CD1c-positive myeloid dendritic cell (primary cell): ENCODE measurements around the gene CSMD2.

Source experiments
- DNase-seq: peaks from one replicate; pipeline ENCODE4 v3.0.0-alpha.2; 2016; ENCODE audit errors: extremely low spot score

The CSMD2 gene

DNA sequence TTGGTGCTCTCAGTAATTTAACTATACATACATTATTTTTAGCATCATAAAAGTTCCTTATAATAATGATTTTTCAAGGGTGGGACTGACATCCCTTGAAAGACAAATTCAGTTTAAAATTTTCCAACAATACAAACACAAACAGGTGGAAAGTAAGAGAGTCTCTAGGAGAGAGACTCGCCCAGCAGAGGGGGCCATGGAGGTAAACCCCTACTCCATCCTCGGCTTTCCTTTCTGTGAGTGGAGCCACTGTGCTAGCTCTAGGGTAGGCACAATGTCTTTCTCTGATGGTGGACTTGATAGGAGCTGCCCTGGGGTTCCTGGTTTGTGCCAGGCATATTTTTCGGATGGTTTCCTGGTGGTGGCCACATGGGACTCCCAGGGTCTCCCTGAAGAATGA lies 8.3 kb downstream of the CSMD2 start:
- DNase-seq: no peak

DNA sequence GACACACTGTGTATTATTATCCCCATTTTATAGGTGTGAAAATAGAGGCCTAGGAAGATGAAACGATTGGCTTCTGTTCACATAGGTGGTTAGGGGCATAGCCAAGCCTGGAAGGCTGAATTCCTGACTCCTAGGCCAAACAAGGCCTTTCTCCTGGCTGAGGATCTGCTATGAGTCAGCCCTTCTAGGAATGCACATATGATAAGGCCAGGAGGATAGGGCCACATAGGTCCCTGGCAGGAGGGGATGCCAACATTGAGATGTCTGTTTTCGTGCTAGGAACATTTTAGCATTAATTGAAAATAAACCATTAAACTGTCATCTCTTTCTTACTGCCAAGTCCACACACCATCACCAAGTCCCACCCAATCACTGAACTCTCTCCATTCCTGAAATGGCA lies 9.2 kb downstream of the CSMD2 start:
- DNase-seq: no peak

DNA sequence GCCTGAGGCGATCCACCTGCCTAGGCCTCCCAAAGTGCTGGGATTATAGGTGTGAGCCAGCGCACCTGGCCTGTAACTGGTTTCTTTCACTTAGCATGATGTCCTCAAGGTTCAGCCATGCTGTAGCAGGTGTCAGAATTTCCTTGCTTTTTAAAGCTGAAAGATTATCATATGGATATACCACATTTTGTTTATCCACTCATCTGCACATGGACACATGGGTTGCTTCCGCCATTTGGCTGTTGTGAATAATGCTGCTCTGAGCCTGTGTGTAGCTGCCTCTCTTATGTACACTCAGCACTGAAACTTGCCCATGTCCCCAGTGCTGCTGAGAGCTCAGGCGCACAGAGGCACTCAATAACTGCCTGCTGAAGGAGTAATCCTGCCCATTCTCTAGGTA lies 11.8 kb downstream of the CSMD2 start:
- DNase-seq: no peak

DNA sequence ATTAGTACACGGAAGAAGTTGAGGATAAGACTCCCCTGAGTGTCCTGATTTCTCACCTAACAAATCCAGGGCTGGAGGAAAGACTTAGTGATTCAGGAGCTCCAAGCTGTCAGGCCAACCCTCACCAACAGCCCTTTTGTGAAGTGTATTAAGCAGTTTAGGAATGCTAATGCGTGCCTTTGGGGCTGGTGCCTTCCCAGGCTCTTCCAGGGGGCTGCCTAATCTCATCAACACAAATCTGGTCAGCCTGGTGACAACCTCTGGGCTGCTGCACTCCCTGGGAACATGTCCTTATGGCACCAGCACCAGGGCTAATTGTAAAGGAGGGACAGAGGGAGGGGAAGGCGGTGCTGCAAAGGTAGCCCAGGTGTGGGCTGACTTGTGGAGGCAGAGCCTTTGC lies 15.5 kb downstream of the CSMD2 start:
- DNase-seq: no peak

DNA sequence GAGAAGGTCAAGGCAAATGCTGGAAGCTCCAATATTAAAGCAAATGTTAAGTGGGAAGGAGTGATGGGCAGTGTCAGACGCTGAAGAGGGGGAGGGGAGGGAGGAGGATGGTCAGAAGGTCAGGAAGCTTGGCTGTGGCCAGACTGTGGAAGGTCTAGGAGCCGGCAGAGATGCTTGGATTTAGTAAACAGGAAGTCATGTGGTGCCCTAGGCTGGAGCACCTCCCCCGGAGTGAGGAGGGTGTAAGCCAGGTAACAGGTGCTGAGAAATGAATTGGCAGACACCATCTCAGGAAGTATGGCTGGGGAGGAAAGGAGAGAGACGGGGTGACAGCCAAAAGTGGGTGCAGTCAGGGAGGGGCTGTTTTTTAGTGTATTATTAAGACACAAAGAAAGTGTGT lies 17.7 kb downstream of the CSMD2 start:
- DNase-seq: no peak

DNA sequence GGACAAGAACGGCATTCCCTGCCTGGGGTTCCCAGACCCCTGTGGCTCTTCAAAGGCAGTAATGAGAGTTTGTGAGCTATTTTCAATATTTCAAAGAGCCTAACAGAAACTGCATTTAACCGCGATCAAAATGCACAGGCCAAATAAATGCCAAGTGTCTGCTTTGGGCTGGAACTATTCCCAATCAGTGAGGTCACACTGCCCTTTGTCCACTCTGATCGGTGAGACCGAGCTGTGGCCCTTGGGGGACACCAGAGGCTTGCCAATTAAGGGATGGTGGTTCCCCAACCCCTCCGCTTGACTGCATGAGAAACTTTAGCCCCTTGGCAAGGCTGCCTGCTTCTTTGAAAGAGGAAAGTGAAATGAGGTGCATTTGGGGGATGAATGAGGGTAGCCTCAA lies 20.3 kb downstream of the CSMD2 start:
- no peak for DNase-seq

DNA sequence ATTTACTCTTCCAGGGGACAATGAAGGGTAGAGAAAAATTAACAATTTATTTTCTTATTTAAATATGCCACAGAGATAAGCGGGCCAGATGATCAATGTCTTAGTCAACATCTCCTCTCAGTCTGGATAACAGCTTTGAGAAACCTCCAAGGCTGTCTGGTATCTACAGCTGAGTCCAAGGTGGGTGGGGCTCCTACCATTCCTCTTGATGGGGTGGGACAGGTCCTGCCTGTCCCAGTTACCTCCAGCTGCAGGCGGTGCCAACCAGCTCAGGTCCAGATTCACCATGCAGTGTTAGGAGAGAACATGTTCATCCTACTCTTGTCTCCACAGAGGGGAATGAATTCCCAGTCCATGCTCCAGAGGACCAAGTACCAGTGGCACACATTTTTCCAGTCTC lies 21.1 kb downstream of the CSMD2 start:
- DNase-seq: no peak

DNA sequence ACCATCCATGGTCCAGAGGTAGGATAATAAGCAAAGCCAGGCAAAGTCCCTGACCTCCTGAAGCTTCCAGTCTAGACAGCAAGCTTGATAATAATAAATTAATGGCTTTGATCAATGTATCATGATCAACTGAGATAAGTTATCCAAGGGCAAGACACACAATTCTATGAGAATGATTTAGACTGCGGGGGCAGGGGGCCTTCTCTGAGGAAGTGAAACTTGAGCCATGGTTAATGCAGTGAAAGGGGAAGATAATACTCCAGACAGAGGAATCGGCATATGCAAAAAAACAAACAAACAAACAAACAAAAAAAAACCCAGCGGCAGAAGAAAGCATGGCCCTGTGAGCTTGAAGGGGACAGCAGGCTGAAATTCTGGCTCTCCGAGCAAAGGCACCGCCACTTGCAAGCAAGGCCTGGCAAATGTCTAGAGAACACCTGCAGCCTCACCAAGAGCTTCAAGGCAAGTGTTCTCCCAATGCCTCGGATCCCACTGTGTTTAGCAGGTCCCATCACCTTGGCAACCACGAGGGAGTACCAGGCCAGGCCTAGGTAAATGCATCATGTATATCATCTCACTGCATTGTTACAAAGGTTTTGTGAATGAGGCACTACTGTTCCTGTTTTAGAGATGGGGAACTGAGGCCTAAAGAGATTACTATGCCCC lies 24.9 kb downstream of the CSMD2 start:
- DNase-seq: peak; percentile 13

DNA sequence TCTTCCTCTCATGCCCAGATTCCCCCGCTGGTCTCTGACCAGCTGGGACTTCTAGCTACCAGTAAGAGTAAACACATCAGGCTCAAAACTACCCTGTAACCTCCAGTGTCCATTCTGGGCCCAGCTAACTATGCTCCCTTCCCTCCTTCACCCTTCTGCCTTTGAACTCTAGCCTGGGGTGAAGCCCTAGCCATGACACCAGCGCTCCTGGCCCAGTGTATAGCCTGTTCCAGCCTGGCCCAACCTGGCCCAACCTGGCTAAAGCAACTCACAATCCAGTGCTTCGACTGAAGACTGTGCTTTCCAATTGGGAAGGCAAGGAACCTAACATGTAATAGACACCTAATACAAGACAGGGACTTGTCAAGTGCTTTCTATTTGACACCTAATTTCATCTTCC lies 27.6 kb downstream of the CSMD2 start:
- DNase-seq: no peak

DNA sequence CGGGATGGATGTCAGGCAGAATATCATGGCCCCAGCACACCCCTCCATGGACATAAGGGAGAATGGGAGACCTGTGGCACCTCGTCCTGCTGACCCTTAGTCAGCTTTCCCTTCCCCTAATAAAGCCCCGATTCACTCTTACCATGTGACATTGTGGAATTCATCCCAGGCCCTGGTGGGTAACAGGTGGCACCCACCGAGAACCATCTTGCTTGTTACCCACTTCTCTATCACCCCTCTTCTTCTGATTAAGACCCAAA lies 32.9 kb downstream of the CSMD2 start:
- DNase-seq: no peak

DNA sequence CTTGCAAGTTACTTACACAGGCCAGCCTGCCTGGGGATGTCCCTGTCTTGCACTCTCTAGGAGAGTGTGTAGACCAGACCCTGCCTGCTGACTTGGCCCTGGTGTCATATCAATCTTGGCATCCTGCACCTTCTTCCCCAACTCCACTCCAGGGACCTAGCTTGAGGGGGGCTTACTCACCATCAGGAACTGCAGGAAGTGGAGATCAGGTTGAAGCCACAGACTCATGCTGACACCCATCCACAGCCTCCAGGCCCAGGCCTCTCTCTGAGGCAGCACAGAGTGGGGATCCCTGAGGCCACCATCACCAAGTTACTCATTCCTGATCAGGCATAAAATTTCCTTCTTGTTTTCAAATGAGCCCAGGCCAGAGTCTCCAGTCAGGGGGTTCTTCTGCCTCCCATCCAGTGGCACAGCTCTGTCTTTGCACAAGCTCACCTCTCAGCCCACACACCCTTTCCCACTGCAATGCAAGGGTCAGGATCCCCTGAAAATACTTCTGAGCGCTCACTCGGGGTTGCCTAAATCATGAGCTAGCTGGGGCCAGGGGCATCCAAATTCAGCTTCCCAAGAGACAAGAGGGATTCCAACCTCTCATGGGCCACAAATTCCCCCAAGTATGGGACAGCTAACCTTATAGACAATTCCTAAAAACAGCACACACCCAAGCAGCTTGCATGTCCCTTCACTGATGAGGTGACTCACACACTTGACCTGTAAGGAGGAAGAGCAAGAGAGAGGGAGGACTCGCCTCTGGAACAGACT lies 33.5 kb downstream of the CSMD2 start:
- no peak for DNase-seq

DNA sequence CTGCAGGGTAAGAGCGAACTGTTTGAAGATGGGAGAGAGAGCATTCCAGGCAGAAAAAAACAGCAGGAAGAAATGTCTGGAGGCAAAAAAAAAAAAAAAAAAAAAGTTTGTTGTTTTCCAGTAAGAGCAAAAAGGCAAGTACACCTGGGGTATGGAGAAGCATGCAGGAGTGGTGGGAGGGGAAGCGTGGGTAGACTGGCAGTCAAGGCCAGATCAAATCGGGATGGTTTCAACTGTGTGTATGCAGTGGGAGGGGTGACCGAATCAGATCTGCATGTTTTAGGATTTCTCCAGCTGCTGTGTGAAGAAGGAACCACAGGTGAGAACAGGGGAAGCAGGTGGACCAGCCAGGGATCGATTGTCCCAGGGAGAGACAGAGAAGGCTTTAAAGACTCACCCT lies 34.7 kb downstream of the CSMD2 start:
- DNase-seq: no peak

DNA sequence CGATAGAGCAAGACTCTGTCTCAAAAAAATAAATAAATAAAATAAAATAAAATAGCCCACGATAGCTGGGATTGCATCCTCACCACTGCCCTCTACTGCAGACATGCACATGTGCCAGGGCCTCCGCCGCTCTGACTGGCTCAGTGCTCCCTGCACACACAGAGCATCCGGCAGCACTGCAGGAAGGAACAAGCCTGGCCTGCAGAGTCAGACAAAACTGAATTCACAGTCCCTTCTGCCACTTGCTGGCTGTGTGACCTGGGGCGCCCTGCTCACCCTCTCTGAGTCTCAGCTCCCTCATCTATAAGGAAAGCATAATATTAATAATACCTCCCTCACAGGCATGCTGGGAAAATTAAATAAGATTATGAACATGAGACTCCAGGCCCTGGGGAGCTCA lies 35.4 kb downstream of the CSMD2 start:
- no peak for DNase-seq

DNA sequence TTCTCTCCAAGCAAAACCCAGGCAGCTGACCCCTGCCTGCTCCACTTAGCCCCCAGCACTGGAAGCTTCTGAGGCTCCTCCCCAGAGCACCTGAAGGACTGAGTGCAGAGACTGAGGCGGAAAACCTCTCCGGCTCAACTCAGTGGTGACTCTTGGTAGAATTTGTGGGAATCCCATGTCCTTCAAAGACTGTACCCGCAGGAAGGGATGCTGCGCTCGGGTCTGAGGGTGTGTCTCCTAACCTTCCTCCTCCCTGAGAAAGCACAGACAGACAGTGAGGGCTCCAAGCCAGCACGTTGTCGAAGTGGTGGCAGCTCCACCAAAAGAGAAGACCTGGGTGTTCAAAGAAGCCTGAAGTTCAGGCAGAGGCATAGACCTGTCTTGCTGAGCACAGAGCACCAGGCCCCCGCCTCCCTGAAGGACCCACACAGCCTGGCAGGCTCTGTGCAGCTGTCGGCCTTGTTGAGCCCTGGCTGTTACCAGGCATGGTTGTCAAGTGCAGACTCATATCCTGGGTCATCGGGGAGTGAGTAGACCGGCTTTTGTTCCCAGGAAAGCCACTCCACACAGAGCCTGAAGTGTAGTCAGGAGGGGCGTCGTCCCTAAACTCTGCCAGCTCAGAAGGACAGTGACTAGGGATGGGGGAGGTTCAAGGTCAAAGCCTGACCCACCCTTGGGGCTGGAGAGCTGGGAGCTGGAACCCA lies 36.7 kb downstream of the CSMD2 start:
- DNase-seq: no peak

DNA sequence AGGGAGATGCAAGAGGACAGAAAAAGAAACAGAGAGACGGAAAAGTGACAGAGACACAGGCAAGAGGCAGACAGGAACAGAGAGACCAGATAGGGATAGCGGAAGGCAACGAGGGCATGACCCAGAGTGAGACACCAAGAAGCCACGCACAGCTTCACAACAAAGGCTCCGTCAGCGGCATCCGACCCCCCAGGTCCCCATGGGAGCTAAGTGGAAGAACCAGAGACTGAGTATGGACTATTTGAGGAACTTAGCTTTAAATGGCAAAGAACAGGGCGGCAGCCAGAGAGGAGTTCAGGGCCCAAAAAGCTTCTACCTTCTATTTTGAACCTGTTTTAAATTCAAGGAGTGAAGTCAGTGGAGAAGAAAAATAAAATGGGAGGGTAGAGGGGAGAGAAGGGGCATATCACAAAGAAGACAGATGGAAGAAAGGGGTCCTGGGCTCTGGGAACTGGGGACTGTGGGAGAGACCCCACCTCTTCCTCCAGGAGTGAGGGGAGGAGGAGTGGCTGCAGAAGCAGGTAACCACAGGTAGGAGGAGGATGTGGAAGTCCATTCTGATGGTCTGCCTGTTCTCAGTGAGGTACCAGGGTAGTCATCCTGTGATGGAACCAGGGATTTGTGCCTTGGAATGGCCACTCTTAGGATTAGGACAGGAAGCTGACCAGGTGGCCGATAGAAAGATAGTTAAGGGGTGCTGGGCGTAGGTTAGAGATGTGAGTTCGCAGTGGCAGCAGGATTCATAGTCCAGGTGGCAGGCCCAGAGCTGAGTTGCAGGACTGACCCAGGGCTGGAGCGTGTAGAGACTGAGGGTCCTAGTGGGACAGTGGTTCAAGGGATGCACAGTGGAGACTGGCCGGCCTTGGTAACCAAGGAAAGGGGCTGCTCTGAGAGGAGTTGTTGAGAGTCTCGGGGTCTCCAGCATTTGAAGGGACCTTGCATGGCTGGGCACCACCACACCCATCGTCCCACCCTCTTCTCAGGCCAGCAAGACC lies 37.7 kb downstream of the CSMD2 start:
- DNase-seq: no peak

DNA sequence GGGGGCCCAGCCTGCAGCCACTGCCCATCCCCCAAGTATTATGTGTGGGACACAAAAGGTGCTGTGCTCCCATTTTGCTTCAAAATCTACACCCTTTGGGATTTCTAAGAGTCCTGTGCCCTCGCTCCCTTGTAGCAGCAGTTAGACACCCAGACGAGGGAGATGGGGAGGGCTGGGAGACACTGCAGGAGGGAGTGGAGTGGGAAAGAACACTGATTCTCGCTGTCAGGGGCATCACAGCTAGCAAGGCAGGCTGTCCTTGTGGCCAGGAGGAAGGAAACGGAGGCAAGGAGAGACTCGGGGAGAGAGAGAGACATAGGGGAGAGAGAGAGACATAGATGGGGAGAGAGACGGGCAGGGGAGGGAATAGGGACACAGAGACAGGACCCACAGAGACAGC lies 38.5 kb downstream of the CSMD2 start:
- DNase-seq: no peak

DNA sequence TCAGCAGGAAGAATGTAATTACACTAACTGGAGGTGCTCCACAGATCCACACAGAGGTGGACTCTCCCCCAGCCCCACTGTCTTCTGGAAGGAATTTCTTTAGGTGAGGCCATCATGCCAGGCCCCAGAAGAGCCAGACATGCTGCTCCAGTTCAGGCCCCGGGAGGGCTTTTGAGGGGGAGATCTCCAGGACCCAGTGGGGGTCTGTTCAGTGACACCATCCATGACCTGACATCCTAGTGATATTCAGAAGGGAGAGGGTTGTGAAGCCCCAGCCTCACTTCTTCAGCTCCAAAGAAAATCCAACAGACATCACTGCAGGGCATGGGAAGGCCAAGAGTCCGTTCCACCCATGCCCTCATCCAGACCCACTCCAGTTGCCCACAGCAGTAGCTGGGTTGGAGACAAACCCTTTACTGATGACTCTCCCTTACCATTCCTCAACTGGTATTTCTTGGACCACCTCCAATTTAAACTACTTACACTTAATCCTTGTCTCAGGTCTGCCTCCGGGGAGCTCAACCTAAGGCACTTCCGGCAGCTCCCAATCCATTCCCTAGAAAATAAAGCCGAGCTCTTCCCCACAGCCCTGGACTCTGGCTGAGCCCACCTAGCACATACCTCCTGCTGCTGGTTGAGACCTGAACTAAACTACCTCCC lies 39.2 kb downstream of the CSMD2 start:
- no peak for DNase-seq

DNA sequence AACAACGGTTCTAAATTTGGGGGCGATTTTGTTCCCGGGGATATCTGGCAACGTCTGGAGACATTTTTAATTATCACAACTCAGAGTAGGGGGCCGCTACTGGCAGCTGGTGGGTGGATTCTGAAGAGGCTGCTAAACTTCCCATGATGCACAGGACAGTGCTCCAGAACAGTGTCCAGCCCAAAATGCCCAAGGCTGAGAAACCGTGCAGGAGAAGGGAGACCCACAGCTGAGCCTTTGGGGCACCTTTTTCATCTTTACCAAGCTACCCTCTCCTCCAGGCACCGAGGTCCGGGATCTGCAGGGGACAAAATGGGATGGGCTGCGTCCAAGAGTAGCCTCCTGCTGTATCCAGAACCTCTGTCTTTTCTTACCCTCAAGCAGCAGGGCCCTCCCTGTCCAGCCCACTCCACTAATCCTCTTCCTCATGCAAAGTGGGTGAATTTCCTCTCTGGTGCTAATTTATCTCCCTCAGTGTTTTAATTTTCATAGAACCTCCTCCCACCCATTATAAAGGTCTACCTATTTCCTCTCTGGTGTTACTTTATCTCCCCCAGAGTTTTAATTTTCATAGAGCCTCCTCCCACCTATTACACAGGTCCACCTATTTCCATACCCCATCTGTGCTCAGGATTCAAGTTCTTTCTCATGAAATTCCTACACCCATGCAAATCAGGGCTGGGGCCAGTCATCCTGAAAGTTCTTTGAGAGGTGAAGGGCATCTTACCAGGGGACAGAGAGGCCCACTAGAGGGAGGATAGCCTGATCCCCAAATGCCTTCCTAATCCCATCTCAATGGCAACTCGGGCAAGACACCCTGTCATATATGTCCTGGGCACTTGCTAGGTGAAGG lies 42.7 kb downstream of the CSMD2 start:
- no peak for DNase-seq

DNA sequence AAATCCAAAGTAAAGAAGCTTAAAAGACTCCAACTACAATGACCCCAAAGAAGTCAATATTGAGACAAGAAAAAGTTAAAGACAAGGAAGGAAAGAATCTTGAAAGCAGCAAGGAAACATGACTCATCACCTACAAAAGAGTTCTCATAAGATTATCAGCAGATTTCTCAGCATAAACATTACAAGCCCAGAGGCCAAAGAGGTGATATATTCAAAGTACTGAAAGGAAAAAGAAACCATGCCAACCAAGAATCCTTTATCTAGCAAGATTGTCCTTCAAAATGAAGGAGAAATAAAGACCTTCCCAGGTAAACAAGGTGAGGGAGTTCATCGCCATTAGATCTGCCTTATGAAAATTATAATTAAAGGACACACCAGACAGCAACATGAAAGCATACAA lies 49.8 kb downstream of the CSMD2 start:
- DNase-seq: no peak

DNA sequence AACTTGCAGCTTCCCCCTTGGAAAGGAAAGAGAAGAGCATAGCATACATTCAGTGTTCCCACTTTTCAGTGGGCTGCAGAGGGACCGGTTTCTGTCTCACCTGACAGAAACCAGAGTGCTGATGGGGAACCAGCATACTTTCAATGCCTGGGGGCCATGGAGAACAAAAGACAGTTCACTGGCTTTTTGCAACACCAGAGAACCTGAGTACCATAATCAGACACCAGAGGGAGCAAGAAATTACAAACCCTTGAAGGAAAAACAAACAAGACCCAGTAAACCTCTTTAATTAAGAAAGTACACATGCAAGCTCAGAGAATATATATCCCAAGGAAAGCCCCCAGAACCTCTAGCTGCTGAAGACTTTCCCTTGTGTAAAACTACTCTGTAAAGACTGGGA lies 51.1 kb downstream of the CSMD2 start:
- DNase-seq: peak; percentile 1

DNA sequence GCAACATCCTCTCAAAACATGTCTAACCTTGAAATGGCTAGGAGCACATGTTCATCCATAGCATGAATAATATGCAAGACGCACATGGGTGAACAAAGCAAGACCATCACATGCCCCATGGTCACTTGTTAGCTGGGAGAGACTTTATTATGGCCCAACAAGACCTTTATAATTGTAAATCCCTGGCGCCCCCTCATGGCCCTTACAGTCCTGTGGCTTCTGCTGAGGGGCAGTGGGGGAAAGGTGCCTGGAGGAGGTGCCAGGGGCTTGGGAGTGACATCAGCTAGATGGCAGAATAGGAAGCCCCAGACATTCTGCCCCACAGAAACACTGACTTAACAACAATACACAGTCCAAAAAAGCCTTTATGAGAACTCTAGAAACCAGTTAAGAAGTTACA lies 51.7 kb downstream of the CSMD2 start:
- no peak for DNase-seq
